ENCODE results near the gene CLIP2. TPM values are rescaled to one million over a fixed set of nuclear protein-coding genes. Genes with fewer than 3 reads are reported as not detected.

CLIP2 gene
- polyA plus RNA-seq, 1 experiment, result 5.6 TPM

DNA sequence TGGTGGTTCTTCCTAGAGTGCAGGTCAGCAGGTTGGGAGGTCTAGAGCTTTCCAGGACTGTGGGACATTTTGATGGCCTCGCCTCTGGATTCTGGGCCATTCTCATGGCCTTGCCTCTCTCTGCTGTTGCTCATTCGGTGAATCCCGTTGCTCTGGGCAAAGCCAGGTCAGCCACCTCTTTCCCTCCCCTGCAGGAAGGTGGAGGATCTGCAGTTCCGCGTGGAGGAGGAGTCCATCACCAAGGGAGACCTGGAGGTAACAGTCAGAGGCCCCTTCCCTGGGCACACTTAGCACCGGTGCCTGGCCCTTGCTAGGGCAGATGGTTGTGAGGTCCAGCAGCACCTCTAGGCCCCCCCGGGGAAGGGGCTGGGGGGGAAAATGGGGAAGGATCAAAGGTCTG, 74.9 kb downstream of the CLIP2 start:
- POLR2A ChIA-PET, result no interaction called here
- CTCF ChIA-PET, result no interaction called here

DNA sequence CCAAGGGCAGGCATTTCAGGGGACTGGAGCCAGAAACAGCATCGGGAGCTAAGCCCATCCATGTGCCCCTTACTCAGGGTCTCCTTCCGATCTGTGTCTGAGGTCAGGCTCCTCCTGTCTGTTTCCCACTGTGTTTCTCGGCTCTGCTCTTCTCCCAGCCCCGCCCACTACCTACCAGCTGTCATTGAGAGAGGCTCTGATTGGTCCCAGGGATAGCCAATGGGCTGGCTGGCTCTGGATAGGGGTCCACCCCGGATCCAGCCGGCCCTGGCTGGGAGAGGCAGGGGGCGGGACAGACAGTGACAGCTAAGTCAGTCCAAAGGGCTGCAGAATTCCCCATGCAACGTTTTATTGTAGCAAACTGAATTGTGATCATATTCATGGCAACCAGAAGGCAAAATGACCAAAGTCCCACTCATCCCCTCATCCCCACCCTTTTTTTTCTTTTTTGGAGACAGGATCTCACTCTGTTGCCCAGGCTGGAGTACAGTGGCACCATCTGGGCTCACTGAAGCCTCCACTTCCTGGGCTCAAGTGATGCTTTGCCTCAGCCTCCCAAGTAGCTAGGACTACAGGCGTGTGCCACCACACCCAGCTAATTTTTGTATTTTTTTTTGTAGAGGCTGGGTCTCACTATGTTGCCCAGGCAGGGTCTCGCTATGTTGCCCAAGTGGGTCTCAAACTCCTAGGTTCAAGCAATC, 76.3 kb downstream of the CLIP2 start:
- ChIA-PET CTCF (interaction anchor here (1.1 to 1.2 kb wide), 2 partner anchors 10 to 12 kb away, joined by 3 read pairs; no protein-coding TSS in a partner anchor), POLR2A (interaction anchor here (0.6 kb wide), 1 partner anchor 8 kb away, joined by 5 read pairs; no protein-coding TSS in a partner anchor)
- Histone ChIP-seq H3K4me3 (ENCODE audit: low read depth, low read length) (no peak overlapping the region), H3K27me3 (ENCODE audit: control insufficient read depth, insufficient read depth, low read length) (no peaks in the 10 kb centered on the region), H3K36me3 (ENCODE audit: control insufficient read depth, insufficient read depth, low read length) (peaks cover 9% of the 10 kb centered on the region)
- TF ChIP-seq, protein P1, sequence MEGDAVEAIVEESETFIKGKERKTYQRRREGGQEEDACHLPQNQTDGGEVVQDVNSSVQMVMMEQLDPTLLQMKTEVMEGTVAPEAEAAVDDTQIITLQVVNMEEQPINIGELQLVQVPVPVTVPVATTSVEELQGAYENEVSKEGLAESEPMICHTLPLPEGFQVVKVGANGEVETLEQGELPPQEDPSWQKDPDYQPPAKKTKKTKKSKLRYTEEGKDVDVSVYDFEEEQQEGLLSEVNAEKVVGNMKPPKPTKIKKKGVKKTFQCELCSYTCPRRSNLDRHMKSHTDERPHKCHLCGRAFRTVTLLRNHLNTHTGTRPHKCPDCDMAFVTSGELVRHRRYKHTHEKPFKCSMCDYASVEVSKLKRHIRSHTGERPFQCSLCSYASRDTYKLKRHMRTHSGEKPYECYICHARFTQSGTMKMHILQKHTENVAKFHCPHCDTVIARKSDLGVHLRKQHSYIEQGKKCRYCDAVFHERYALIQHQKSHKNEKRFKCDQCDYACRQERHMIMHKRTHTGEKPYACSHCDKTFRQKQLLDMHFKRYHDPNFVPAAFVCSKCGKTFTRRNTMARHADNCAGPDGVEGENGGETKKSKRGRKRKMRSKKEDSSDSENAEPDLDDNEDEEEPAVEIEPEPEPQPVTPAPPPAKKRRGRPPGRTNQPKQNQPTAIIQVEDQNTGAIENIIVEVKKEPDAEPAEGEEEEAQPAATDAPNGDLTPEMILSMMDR (IDR thresholded peaks at IDR 0.05; ENCODE audit: insufficient read depth, low read depth, low read length), result no peak
- DNase-seq (ENCODE audit: low read depth), result no peak

More for the DNA sequence above, 74.9 kb downstream of the CLIP2 start:
- TF ChIP-seq, protein P1 (IDR thresholded peaks at IDR 0.05; ENCODE audit: insufficient read depth, low read depth, low read length), result peak; percentile 23; the same call in 1 of the 2 replicates
- no peak overlapping the region for H3K4me3 ChIP-seq (ENCODE audit: low read depth, low read length)
- peaks cover 14% of the 10 kb centered on the region for H3K36me3 ChIP-seq (ENCODE audit: control insufficient read depth, insufficient read depth, low read length)
- no peak for DNase-seq (ENCODE audit: low read depth)
- no peaks in the 10 kb centered on the region for H3K27me3 ChIP-seq (ENCODE audit: control insufficient read depth, insufficient read depth, low read length)

DNA sequence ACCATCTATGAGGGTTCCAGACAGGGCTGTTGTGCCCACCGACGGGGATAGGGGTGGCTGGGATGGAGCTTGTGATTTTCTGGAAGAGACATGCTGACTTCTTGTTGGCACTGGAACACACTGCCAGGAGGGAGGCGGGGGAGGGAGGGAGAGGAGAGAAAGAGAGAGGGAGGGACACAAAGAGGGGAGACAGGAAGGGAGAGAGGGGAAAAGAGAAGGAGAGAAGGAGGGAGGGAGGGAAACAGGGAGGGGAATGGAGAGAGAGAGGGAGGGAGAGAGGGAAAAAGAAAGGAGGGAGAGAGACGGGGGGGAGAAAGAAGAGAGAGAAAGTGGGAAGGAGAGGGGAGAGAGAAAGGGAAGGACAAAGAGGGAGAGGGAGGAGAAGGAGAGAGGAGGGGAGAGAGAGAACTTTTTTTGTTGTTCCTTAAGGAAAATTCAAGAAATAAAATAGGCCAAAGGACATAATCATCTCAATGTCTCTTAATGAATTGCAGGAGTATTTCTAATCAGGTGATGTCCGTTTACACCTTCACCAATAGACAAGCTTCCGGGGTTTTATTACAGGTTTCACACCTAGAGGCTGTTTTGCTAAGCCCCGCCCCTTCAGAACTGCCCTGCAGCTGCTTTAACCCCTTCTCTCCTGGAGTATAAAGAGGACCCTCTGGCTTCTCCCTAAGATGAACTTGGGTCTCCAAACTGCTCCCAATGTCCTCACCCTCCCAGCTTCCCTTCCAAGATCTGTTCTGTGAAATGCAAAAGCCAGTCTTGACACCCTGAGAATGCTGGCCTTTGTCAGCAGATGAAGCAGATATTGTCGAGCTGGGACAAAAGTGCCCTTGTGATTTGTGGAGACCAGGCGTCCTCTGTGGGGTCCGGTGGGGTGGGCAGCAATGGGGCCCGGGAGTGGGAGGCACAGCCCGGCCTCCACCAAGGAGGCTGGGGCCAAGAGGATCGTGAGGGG, 82.5 kb downstream of the CLIP2 start:
- Histone ChIP-seq H3K4me3 (ENCODE audit: low read depth, low read length) (no peak overlapping the region), H3K27me3 (ENCODE audit: control insufficient read depth, insufficient read depth, low read length) (no peaks in the 10 kb centered on the region), H3K36me3 (ENCODE audit: control insufficient read depth, insufficient read depth, low read length) (peaks cover 8% of the 10 kb centered on the region)
- CTCF ChIA-PET, result interaction anchor here (1.3 kb wide), 1 partner anchor 165 kb away, joined by 3 read pairs; no protein-coding TSS in a partner anchor
- POLR2A ChIA-PET, result no interaction called here
- no peak for DNase-seq (ENCODE audit: low read depth)
- TF ChIP-seq, protein P1 (IDR thresholded peaks at IDR 0.05; ENCODE audit: insufficient read depth, low read depth, low read length), result no peak

DNA sequence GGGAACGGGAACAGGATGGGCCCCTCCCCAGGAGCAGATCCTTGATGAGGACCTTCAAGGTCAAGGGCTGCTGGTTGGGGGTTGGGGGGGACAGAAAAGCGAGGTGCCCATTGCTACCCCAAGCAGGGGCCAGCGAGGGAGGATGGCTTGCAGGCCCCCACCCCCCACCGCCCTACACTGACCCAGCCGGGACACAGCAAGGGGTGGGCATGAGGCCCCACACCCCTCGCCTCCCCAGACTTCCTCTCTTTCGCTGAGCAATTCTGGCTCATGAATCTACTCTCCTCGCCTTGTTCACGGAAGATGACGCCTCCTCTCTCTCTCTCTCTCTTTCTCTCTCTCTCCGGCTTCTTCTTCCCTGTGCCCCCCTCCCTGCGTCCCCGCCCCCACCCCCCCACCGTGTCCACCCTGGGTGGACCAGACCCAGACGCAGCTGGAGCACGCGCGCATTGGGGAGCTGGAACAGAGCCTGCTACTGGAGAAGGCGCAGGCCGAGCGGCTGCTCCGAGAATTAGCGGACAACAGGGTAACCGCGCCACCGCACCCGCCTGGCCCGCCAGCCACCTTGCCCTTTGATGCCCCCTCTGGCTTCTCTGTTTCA, 83.4 kb downstream of the CLIP2 start:
- Histone ChIP-seq H3K36me3 (ENCODE audit: control insufficient read depth, insufficient read depth, low read length) (peaks cover 11% of the 10 kb centered on the region), H3K27me3 (ENCODE audit: control insufficient read depth, insufficient read depth, low read length) (no peaks in the 10 kb centered on the region), H3K4me3 (ENCODE audit: low read depth, low read length) (no peak overlapping the region)
- TF ChIP-seq, protein P1 (IDR thresholded peaks at IDR 0.05; ENCODE audit: insufficient read depth, low read depth, low read length), result no peak
- POLR2A ChIA-PET, result interaction anchor here (0.7 kb wide), 1 partner anchor 8 kb away, joined by 5 read pairs; no protein-coding TSS in a partner anchor
- CTCF ChIA-PET, result interaction anchor here (1.3 kb wide), 1 partner anchor 166 kb away, joined by 3 read pairs; no protein-coding TSS in a partner anchor
- no peak for DNase-seq (ENCODE audit: low read depth)
